Fibroblast of lung (primary cell): Measurements from ENCODE around the gene TACC2. TPM values are rescaled to one million over a fixed set of nuclear protein-coding genes. Genes with fewer than 3 reads are reported as not detected.
A peak's percentile ranks its signal among the peaks of the same experiment; 100 is the strongest.

Experiments used
- DNase-seq, 2 donors: peaks; one replicate each; pipeline versions ENCODE4 v3.0.0 to v3.0.0-alpha.2; 2010; ENCODE audit warnings: low read depth in 2 of 2
- H2AFZ ChIP-seq: 2 replicates; pipeline ENCODE4 v1.5.1; 2012; ENCODE audit warnings: low read length, control low read depth, inconsistent platforms
- H3K27ac ChIP-seq: 2 replicates; pipeline ENCODE4 v1.5.1; 2011; ENCODE audit warnings: low read length, control low read depth; ENCODE audit not compliant: insufficient read depth
- H3K27me3 ChIP-seq: 2 replicates; pipeline ENCODE4 v1.5.1; 2011; ENCODE audit warnings: mild to moderate bottlenecking, low read length; ENCODE audit not compliant: control insufficient read depth, insufficient read depth
- H3K36me3 ChIP-seq: 2 replicates; pipeline ENCODE4 v1.5.1; 2011; ENCODE audit warnings: low read length; ENCODE audit not compliant: control insufficient read depth, insufficient read depth
- H3K4me1 ChIP-seq: 2 replicates; pipeline ENCODE4 v1.5.1; 2011; ENCODE audit warnings: low read length; ENCODE audit not compliant: control insufficient read depth, insufficient read depth; ENCODE audit errors: extremely low read depth
- H3K4me2 ChIP-seq: 2 replicates; pipeline ENCODE4 v1.5.1; 2011; ENCODE audit warnings: low read length, control low read depth; ENCODE audit not compliant: insufficient read depth; ENCODE audit errors: extremely low read depth
- H3K4me3 ChIP-seq, 4 experiments: fragments of 200-600 bp in 1 of 4; sonication (generic) in 1 of 4; replicated peaks in 1 of 4; 2 replicates each; pipeline ENCODE4 v1.5.1; 2011 to 2016; ENCODE audit warnings: low read length in 4 of 4, low read depth in 3 of 4, mild to moderate bottlenecking in 3 of 4, control low read depth in 2 of 4, inconsistent platforms in 1 of 4, mixed read lengths in 1 of 4; ENCODE audit not compliant: insufficient read depth in 1 of 4; ENCODE audit errors: control extremely low read depth in 1 of 4
- H3K79me2 ChIP-seq: 2 replicates; pipeline ENCODE4 v1.5.1; 2012; ENCODE audit warnings: mild to moderate bottlenecking, low read length, inconsistent platforms; ENCODE audit not compliant: control insufficient read depth, insufficient read depth
- H3K9ac ChIP-seq: 2 replicates; pipeline ENCODE4 v1.5.1; 2011; ENCODE audit warnings: mild to moderate bottlenecking, low read length, control low read depth; ENCODE audit not compliant: insufficient read depth
- H3K9me3 ChIP-seq: 2 replicates; pipeline ENCODE4 v1.5.1; 2012; ENCODE audit warnings: low read depth, low read length; ENCODE audit not compliant: control insufficient read depth, insufficient read depth
- H4K20me1 ChIP-seq: 2 replicates; pipeline ENCODE4 v1.5.1; 2011; ENCODE audit warnings: low read length; ENCODE audit not compliant: control insufficient read depth, insufficient read depth; ENCODE audit errors: extremely low read depth
- CTCF ChIP-seq, 2 donors: IDR thresholded peaks in 1 of 2; conservative IDR thresholded peaks in 1 of 2; 1 replicate in 1 of 2; 2 replicates in 1 of 2; pipeline ENCODE4 v1.5.1; 2011 to 2012; ENCODE audit warnings: low read length in 2 of 2, control low read depth in 1 of 2, inconsistent platforms in 1 of 2, low read depth in 1 of 2, mild to moderate bottlenecking in 1 of 2
- EZH2 ChIP-seq: IDR thresholded peaks from 2 replicates; pipeline ENCODE4 v1.5.1; 2012; ENCODE audit warnings: low read length, control low read depth, mild to moderate bottlenecking; ENCODE audit errors: missing control alignments
- polyA plus RNA-seq, 2 donors: library from polyadenylated mRNA; depleted of rRNA in 1 of 2; stranded (reverse) in 1 of 2; unstranded in 1 of 2; fragments of >200 nt; gene quantifications; 2 replicates each; pipeline ENCODE4 v1.2.1, GENCODE V29; 2011 to 2012; ENCODE audit warnings: missing spikeins in 1 of 2
- total RNA-seq: library from RNA; depleted of rRNA; stranded (reverse); fragments of >200 nt; gene quantifications from 2 replicates; pipeline ENCODE4 v1.2.1, GENCODE V29; 2014

Gene TACC2
- total and polyA plus RNA-seq, 2 donors (not counting 1 experiment from before 2014, with no cell fraction given) = 7.6 to 13.0 TPM

- no peak overlapping the region for H3K4me2 ChIP-seq
- H3K4me3 ChIP-seq = no peak overlapping the region
- H3K4me1 ChIP-seq = no peaks in the 10 kb centered on the region
- no peak for TF ChIP-seq CTCF (conservative IDR thresholded peaks at IDR 0.05 in 1 of 2, IDR thresholded peaks at IDR 0.05 in 1 of 2; ENCODE audit: low read depth in 1 of 2, low read length in 2 of 2)
- H3K9me3 ChIP-seq = no peaks in the 10 kb centered on the region
- H3K79me2 ChIP-seq = no peaks in the 10 kb centered on the region
- no peak overlapping the region for H3K9ac ChIP-seq
- H3K27ac ChIP-seq = no peak overlapping the region
- DNase-seq = peak in 1 of 2 donors; percentile 13
- H2AFZ ChIP-seq = no peak overlapping the region
- H3K27me3 ChIP-seq = peaks cover 5% of the 10 kb centered on the region
- H3K36me3 ChIP-seq = no peaks in the 10 kb centered on the region
- H4K20me1 ChIP-seq = no peaks in the 10 kb centered on the region
Observed at GRCh38 chr10:122293961-122294380, 305.0 kb downstream of the TACC2 start.

- Histone ChIP-seq H3K9me3 (no peaks in the 10 kb centered on the region), H3K4me1 (no peaks in the 10 kb centered on the region), H3K36me3 (no peaks in the 10 kb centered on the region), H2AFZ (no peak overlapping the region), H3K4me2 (no peak overlapping the region), H3K79me2 (no peaks in the 10 kb centered on the region), H3K27me3 (peaks cover 5% of the 10 kb centered on the region), H4K20me1 (no peaks in the 10 kb centered on the region), H3K4me3 (no peak overlapping the region), H3K9ac (no peak overlapping the region), H3K27ac (no peak overlapping the region)
- no peak for DNase-seq
- no peak for TF ChIP-seq CTCF (conservative IDR thresholded peaks at IDR 0.05 in 1 of 2, IDR thresholded peaks at IDR 0.05 in 1 of 2; ENCODE audit: low read depth in 1 of 2, low read length in 2 of 2)
- no peak for TF ChIP-seq EZH2
Observed at GRCh38 chr10:122294511-122295450, 305.8 kb downstream of the TACC2 start.

- Histone ChIP-seq H3K27ac (no peak overlapping the region), H4K20me1 (no peaks in the 10 kb centered on the region), H3K9me3 (no peaks in the 10 kb centered on the region), H3K4me3 (no peak overlapping the region), H3K36me3 (no peaks in the 10 kb centered on the region), H3K4me2 (no peak overlapping the region), H3K4me1 (no peaks in the 10 kb centered on the region), H3K9ac (no peak overlapping the region), H3K79me2 (no peaks in the 10 kb centered on the region), H3K27me3 (peaks cover 5% of the 10 kb centered on the region), H2AFZ (no peak overlapping the region)
- no peak for DNase-seq
- no peak for TF ChIP-seq CTCF (conservative IDR thresholded peaks at IDR 0.05 in 1 of 2, IDR thresholded peaks at IDR 0.05 in 1 of 2; ENCODE audit: low read depth in 1 of 2, low read length in 2 of 2)
- TF ChIP-seq EZH2 = no peak
Observed at GRCh38 chr10:122295451-122295809, 306.5 kb downstream of the TACC2 start.
